ENCODE data around the gene FBXW5. TPM values are rescaled to one million over a fixed set of nuclear protein-coding genes. Genes with fewer than 3 reads are reported as not detected.

Gene FBXW5
- polyA plus RNA-seq, 1 donor = 45.6 TPM

GRCh38 chr9:136977649-136978072 is 33.1 kb upstream of the FBXW5 start:
- DNase-seq = no peak

GRCh38 chr9:136977223-136977622 is 32.7 kb upstream of the FBXW5 start, which contains the start of gene PTGDS:
PTGDS (plus strand) TSS chr9:136977504; CDS start chr9:136977579, 75 bp downstream.
- no peak for DNase-seq

- no peak for DNase-seq
These were observed 31.1 kb upstream of the FBXW5 start for GRCh38 chr9:136975644-136976043.

- DNase-seq = no peak
These were observed 30.4 kb upstream of the FBXW5 start for GRCh38 chr9:136974817-136975535.

- DNase-seq = no peak
These were observed 29.4 kb upstream of the FBXW5 start for GRCh38 chr9:136973618-136974617.

GRCh38 chr9:136972743-136973142 is 28.2 kb upstream of the FBXW5 start:
- no peak for DNase-seq

GRCh38 chr9:136972335-136972734 is 27.8 kb upstream of the FBXW5 start:
- no peak for DNase-seq

GRCh38 chr9:136971746-136972145 is 27.2 kb upstream of the FBXW5 start:
- no peak for DNase-seq

GRCh38 chr9:136970361-136970760 is 25.8 kb upstream of the FBXW5 start:
- no peak for DNase-seq

- no peak for DNase-seq
These were observed 25.2 kb upstream of the FBXW5 start for GRCh38 chr9:136969774-136970173.

GRCh38 chr9:136969150-136969549 is 24.6 kb upstream of the FBXW5 start:
- no peak for DNase-seq

GRCh38 chr9:136968333-136969127 is 24.0 kb upstream of the FBXW5 start:
- DNase-seq = no peak

- DNase-seq = no peak
These were observed 21.4 kb upstream of the FBXW5 start for GRCh38 chr9:136965771-136966484.

GRCh38 chr9:136964833-136965422 is 20.4 kb upstream of the FBXW5 start:
- no peak for DNase-seq

- DNase-seq = no peak
These were observed 19.7 kb upstream of the FBXW5 start for GRCh38 chr9:136964171-136964689.

- DNase-seq = no peak
These were observed 19.2 kb upstream of the FBXW5 start for GRCh38 chr9:136963751-136964150.

- no peak for DNase-seq
These were observed 18.8 kb upstream of the FBXW5 start for GRCh38 chr9:136963341-136963740.

GRCh38 chr9:136962701-136963248 is 18.2 kb upstream of the FBXW5 start:
- no peak for DNase-seq

GRCh38 chr9:136962163-136962562 is 17.6 kb upstream of the FBXW5 start:
- no peak for DNase-seq

GRCh38 chr9:136961279-136962065 is 16.9 kb upstream of the FBXW5 start:
- DNase-seq = no peak
